ENCODE data around the gene PLEKHS1.
A peak's percentile ranks its signal among the peaks of the same experiment; 100 is the strongest.

Gene PLEKHS1

DNA sequence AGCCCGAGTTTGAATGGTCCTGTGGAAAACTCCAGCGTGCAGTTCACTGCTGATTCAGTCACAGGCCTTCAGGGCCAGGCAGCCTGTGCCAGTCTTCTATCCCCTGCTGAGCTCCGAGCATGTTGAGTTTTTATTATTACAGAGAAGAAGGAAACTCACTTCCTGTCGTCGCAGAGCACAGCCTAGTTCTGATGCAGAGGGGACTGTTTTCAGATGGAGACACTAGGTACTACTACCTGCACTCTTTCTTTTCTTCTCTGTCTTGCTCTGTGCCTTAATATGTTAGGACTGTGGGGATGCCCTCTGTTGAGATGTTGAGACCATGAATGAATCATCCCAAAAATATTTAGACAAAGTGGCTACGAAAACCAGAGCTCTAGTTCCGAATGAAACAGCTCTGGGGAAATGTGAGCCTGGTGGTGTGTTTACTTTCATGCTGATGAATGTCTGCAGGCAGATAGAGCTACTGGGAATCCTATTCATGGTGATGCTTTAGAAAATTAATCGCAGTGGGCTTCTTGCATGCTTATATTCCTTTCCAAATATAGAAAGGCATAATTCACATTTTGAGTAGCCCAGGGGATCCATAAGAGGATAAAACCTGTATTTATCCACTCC lies 42.2 kb upstream of the PLEKHS1 start:
- Histone ChIP-seq H3K9me3 (ENCODE audit: severe bottlenecking) (no peaks in the 10 kb centered on the region), H3K4me1 (ENCODE audit: insufficient read depth, poor library complexity, severe bottlenecking) (no peaks in the 10 kb centered on the region), H3K36me3 (ENCODE audit: low read depth) (no peaks in the 10 kb centered on the region; the same call in 1 of the 2 replicates), H3K27me3 (ENCODE audit: insufficient read depth, poor library complexity, severe bottlenecking) (no peaks in the 10 kb centered on the region), H3K4me3 (ENCODE audit: severe bottlenecking) (no peak overlapping the region), H3K27ac (ENCODE audit: poor library complexity, severe bottlenecking) (no peak overlapping the region)
- TF ChIP-seq CTCF (IDR thresholded peaks at IDR 0.05; ENCODE audit: poor library complexity, severe bottlenecking), result no peak
- DNase-seq (ENCODE audit: low spot score) (no peak), ATAC-seq (ENCODE audit: low read depth) (peak; percentile 44; the same call in 2 of the 3 replicates)

DNA sequence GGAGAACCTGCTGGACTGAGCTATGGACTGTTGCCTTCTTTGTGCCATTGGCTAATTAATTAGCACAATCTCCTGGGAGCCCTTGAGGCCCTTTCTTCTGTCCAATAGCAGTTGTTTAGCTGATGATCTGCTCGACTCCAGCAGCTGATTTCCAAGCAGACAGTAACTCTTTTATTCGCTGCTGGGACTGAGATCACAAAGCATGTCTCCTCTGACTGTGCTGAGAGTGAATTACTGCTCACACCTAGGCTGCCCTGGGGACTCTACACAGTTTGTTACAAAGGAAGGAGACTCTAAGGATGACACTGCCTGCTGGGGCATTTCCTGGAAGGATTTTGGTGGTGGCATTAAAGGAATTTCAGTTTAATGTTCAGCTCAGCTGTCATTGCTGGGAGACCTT lies 40.3 kb upstream of the PLEKHS1 start:
- ATAC-seq (ENCODE audit: low read depth) (no peak), DNase-seq (ENCODE audit: low spot score) (no peak)
- Histone ChIP-seq H3K27me3 (ENCODE audit: insufficient read depth, poor library complexity, severe bottlenecking) (no peaks in the 10 kb centered on the region), H3K36me3 (ENCODE audit: low read depth) (no peaks in the 10 kb centered on the region; the same call in 1 of the 2 replicates), H3K4me3 (ENCODE audit: severe bottlenecking) (no peak overlapping the region), H3K27ac (ENCODE audit: poor library complexity, severe bottlenecking) (no peak overlapping the region), H3K9me3 (ENCODE audit: severe bottlenecking) (no peaks in the 10 kb centered on the region), H3K4me1 (ENCODE audit: insufficient read depth, poor library complexity, severe bottlenecking) (no peaks in the 10 kb centered on the region)
- TF ChIP-seq CTCF (IDR thresholded peaks at IDR 0.05; ENCODE audit: poor library complexity, severe bottlenecking), result no peak

- no peak for DNase-seq (ENCODE audit: low spot score)
- Histone ChIP-seq H3K36me3 (ENCODE audit: low read depth) (no peaks in the 10 kb centered on the region; the same call in 1 of the 2 replicates), H3K9me3 (ENCODE audit: severe bottlenecking) (no peaks in the 10 kb centered on the region), H3K4me3 (ENCODE audit: severe bottlenecking) (no peak overlapping the region), H3K27ac (ENCODE audit: poor library complexity, severe bottlenecking) (no peak overlapping the region), H3K4me1 (ENCODE audit: insufficient read depth, poor library complexity, severe bottlenecking) (no peaks in the 10 kb centered on the region), H3K27me3 (ENCODE audit: insufficient read depth, poor library complexity, severe bottlenecking) (no peaks in the 10 kb centered on the region)
- TF ChIP-seq CTCF (IDR thresholded peaks at IDR 0.05; ENCODE audit: poor library complexity, severe bottlenecking), result no peak
- ATAC-seq (ENCODE audit: low read depth), result no peak
These were observed 39.5 kb upstream of the PLEKHS1 start for GRCh38 chr10:113712024-113712423.

GRCh38 chr10:113712755-113713639 lies 38.5 kb upstream of the PLEKHS1 start:
- Histone ChIP-seq H3K4me1 (ENCODE audit: insufficient read depth, poor library complexity, severe bottlenecking) (no peaks in the 10 kb centered on the region), H3K9me3 (ENCODE audit: severe bottlenecking) (no peaks in the 10 kb centered on the region), H3K27me3 (ENCODE audit: insufficient read depth, poor library complexity, severe bottlenecking) (no peaks in the 10 kb centered on the region), H3K4me3 (ENCODE audit: severe bottlenecking) (no peak overlapping the region), H3K27ac (ENCODE audit: poor library complexity, severe bottlenecking) (no peak overlapping the region), H3K36me3 (ENCODE audit: low read depth) (no peaks in the 10 kb centered on the region; the same call in 1 of the 2 replicates)
- no peak for DNase-seq (ENCODE audit: low spot score)
- no peak for TF ChIP-seq CTCF (IDR thresholded peaks at IDR 0.05; ENCODE audit: poor library complexity, severe bottlenecking)
- no peak for ATAC-seq (ENCODE audit: low read depth)

All from RWPE2 (cell line).